Heart right ventricle (tissue), 16 donors: Measurements from ENCODE around the gene PLRG1. TPM values are rescaled to one million over a fixed set of nuclear protein-coding genes. Genes with fewer than 3 reads are reported as not detected.

Experiments
- ATAC-seq, 8 donors: fragments of 200-7000 bp; cut with Tn5 transposase; one replicate each; pipeline ENCODE4 v1.9.1; 2020; ENCODE audit warnings: mild to moderate bottlenecking in 8 of 8, moderate library complexity in 8 of 8, moderate number of reproducible peaks in 1 of 8
- DNase-seq, 2 donors: peaks; one replicate each; pipeline ENCODE4 v3.0.0-alpha.2; 2020
- H3K27ac ChIP-seq, 10 donors: fragments of 200-600 bp; sonication (generic) in 2 of 10; one replicate each; pipeline versions ENCODE4 v1.5.0 to v1.8.0; 2020 to 2022; ENCODE audit warnings: mild to moderate bottlenecking in 3 of 10
- H3K27me3 ChIP-seq, 7 donors: fragments of 200-600 bp; one replicate each; pipeline ENCODE4 v1.8.0; 2021 to 2022; ENCODE audit warnings: mild to moderate bottlenecking in 2 of 7
- H3K36me3 ChIP-seq, 9 donors: fragments of 200-600 bp; sonication (generic) in 1 of 9; one replicate each; pipeline versions ENCODE4 v1.5.0 to v1.8.0; 2020 to 2022; ENCODE audit warnings: mild to moderate bottlenecking in 2 of 9
- H3K4me1 ChIP-seq, 9 donors: fragments of 200-600 bp; sonication (generic) in 1 of 9; one replicate each; pipeline versions ENCODE4 v1.5.0 to v1.8.0; 2020 to 2022; ENCODE audit warnings: mild to moderate bottlenecking in 4 of 9
- H3K4me3 ChIP-seq, 10 donors: fragments of 200-600 bp; sonication (generic) in 2 of 10; one replicate each; pipeline versions ENCODE4 v1.5.0 to v1.8.0; 2020 to 2022; ENCODE audit warnings: mild to moderate bottlenecking in 7 of 10, moderate library complexity in 2 of 10
- H3K9me3 ChIP-seq, 11 donors: fragments of 200-600 bp in 10 of 11; sonication (generic) in 2 of 11; one replicate each; pipeline versions ENCODE4 v1.5.0 to v1.8.0; 2013 to 2022; ENCODE audit warnings: mild to moderate bottlenecking in 2 of 11, control low read depth in 1 of 11, moderate library complexity in 1 of 11
- CTCF ChIP-seq, 9 donors: fragments of 200-600 bp; sonication (generic) in 2 of 9; IDR thresholded peaks; one replicate each; pipeline versions ENCODE4 v1.5.0 to v1.8.0; 2021 to 2022; ENCODE audit warnings: antibody characterized with exemption in 9 of 9, mild to moderate bottlenecking in 5 of 9, moderate library complexity in 1 of 9
- WGBS, 2 donors: extraction: QIAGEN DNeasy Blood & Tissue Kit; methylation state at CpG; one replicate each; pipeline ENCODE4 v1.1.7; 2013; ENCODE audit warnings: inconsistent platforms in 1 of 2; 5-methylcytosine and 5-hydroxymethylcytosine counted together
- intact Hi-C, 10 donors: fragments of 100-400 bp; cut with DNase I; formaldehyde crosslinking; loops; one replicate each; pipeline versions ENCODE4 v1.11.1 to v1.14.2; 2022
- polyA plus RNA-seq, 2 donors: library from polyadenylated mRNA; stranded (reverse); fragments of 200-250 nt; gene quantifications; one replicate each; pipeline ENCODE4 v1.2.3, GENCODE V29; 2013
- total RNA-seq, 10 donors: library from RNA; stranded (reverse); fragmentation: NEBNext Ultra II Directional in 3 of 10; extraction: Animal tissue kit (Norgen Biotek cat#: 25700) in 3 of 10; gene quantifications; one replicate each; pipeline versions ENCODE4 v1.2.1 to v1.2.4, GENCODE V29; 2021 to 2023
- donor health status: Arrhythmogenic right ventricular cardiomyopathy.
- donor health status: ischemic (EF 13 %, LVEDD 7.1; RV severe dilation, severe dysfunction).
- donor health status: healthy with polysubstance abuse.
- donor health status: DM: no; HTN: yes; CAD: no.
- donor health status: DM: no; HTN: no; CAD: no.
- donor health status: ischemic (EF 25% LVEDD 6.9; RV normal size, moderate dysfunction).
- donor health status: ischemic (EF 25% LVEDD 5.7; RV mildly dilated, moderate dysfunction).
- donor health status: healthy.
- donor health status: DM: yes; HTN: yes; CAD: no.
- donor health status: Ischemic cardiomyopathy.
- donor health status: ischemic (EF 35%, LVEDD 5.7; RV mildly dilated, moderate dysfunction).
- donor health status: nonischemic (EF 11% LVEDD 7.7; RV severe dilation, severe dysfunction).
- donor health status: DM: yes; HTN: yes; CAD: no.
- donor health status: PGD.
- donor health status: ischemic (EF 29% LVEDD 5.4; RV normal size, mild dysfunction).
- donor health status: nonischemic (EF 23%, LVEDD 6.1; RV moderate dilation, normal function).

The PLRG1 gene
- total and polyA plus RNA-seq, 12 donors: 33.4 to 49.1 (median 41.4) TPM

GRCh38 chr4:154577324-154577723 is 27.1 kb upstream of the PLRG1 start:
- no peaks in the 10 kb centered on the region for H3K9me3 ChIP-seq

GRCh38 chr4:154574311-154574710 is 24.1 kb upstream of the PLRG1 start:
- no peak for TF ChIP-seq CTCF (IDR thresholded peaks at IDR 0.05)
- intact Hi-C loops: no loop called here
- Histone ChIP-seq H3K9me3 (no peaks in the 10 kb centered on the region), H3K36me3 (no peaks in the 10 kb centered on the region), H3K4me1 (no peaks in the 10 kb centered on the region), H3K27me3 (peaks cover 0 to 25% (median 10%) of the 10 kb centered on the region in 7 donors), H3K4me3 (no peak overlapping the region), H3K27ac (no peak overlapping the region)
- 79 to 80% methylated on average over 3 of the region's 3 CpGs for WGBS, 2 donors
- ATAC-seq (no peak), DNase-seq (no peak)

More at GRCh38 chr4:154577324-154577723, 27.1 kb upstream of the PLRG1 start:
- no peak overlapping the region for H3K27ac ChIP-seq
- no peak overlapping the region for H3K4me3 ChIP-seq
- DNase-seq (no peak), ATAC-seq (no peak)
- 80 to 81% methylated on average over 2 of the region's 2 CpGs for WGBS, 2 donors
- H3K4me1 ChIP-seq: no peaks in the 10 kb centered on the region
- intact Hi-C loops: no loop called here
- TF ChIP-seq CTCF (IDR thresholded peaks at IDR 0.05): no peak
- H3K27me3 ChIP-seq: peaks cover 0 to 29% (median 10%) of the 10 kb centered on the region in 7 donors
- H3K36me3 ChIP-seq: no peaks in the 10 kb centered on the region

- DNase-seq: no peak
- Histone ChIP-seq H3K9me3 (no peaks in the 10 kb centered on the region), H3K4me1 (no peaks in the 10 kb centered on the region), H3K4me3 (no peak overlapping the region), H3K27ac (no peak overlapping the region), H3K27me3 (peaks cover 0 to 25% (median 10%) of the 10 kb centered on the region in 7 donors), H3K36me3 (no peaks in the 10 kb centered on the region)
- no peak for TF ChIP-seq CTCF (IDR thresholded peaks at IDR 0.05)
- ATAC-seq: no peak
- 78 to 89% methylated on average over 5 of the region's 5 CpGs for WGBS, 2 donors
- intact Hi-C loops: no loop called here
Observed at GRCh38 chr4:154573190-154573870, 23.1 kb upstream of the PLRG1 start.

GRCh38 chr4:154569584-154569983 is 19.4 kb upstream of the PLRG1 start:
- TF ChIP-seq CTCF (IDR thresholded peaks at IDR 0.05): no peak
- no peak overlapping the region for H3K4me3 ChIP-seq
- intact Hi-C loops: no loop called here
- no peaks in the 10 kb centered on the region for H3K36me3 ChIP-seq
- H3K27me3 ChIP-seq: peaks cover 0 to 6% (median 0%) of the 10 kb centered on the region in 7 donors
- H3K4me1 ChIP-seq: no peaks in the 10 kb centered on the region
- WGBS, 2 donors: 84 to 85% methylated on average over 5 of the region's 5 CpGs
- ATAC-seq (no peak), DNase-seq (no peak)
- H3K9me3 ChIP-seq: no peaks in the 10 kb centered on the region
- H3K27ac ChIP-seq: no peak overlapping the region
